ENCODE measurements around the gene ACSL1. TPM values are rescaled to one million over a fixed set of nuclear protein-coding genes. Genes with fewer than 3 reads are reported as not detected.

ACSL1 gene
- total and polyA plus RNA-seq, 2 experiments from 2014 or later, result 121 to 168 TPM

Small RNA genes lying within 50 kb of the gene (microRNA-seq; reads per million reads assigned to microRNA genes)
- not detected for gene MIR3945

Small RNA genes lying within 50 kb of the gene (small RNA-seq; reads per million reads assigned to genes)
- gene MIR3945, result not detected

Other genes starting within 250 kb of the ACSL1 start
- 74.1 and 81.2 TPM in 2 replicates for gene CASP3, start 176.5 kb downstream of the ACSL1 start, total RNA-seq
- gene CASP3, start 176.5 kb downstream of the ACSL1 start, polyA plus RNA-seq, result 53.6 and 63.9 TPM in 2 replicates
- gene PRIMPOL, start 176.2 kb downstream of the ACSL1 start, total RNA-seq, result 11.9 and 14.5 TPM in 2 replicates
- 9.1 and 10.3 TPM in 2 replicates for gene PRIMPOL, start 176.2 kb downstream of the ACSL1 start, polyA plus RNA-seq
- 10.0 and 10.2 TPM in 2 replicates for gene CENPU, start 91.9 kb downstream of the ACSL1 start, total RNA-seq
- 6.1 and 7.8 TPM in 2 replicates for gene CENPU, start 91.9 kb downstream of the ACSL1 start, polyA plus RNA-seq
- gene HELT, start 192.5 kb upstream of the ACSL1 start, total RNA-seq, result not detected in 2 replicates
- not detected in 2 replicates for gene HELT, start 192.5 kb upstream of the ACSL1 start, polyA plus RNA-seq

All from hepatocyte (in vitro differentiated cells).